VCaP (cell line): ENCODE results near the gene CDC16.

Experiments used
- H3K27ac ChIP-seq: fragments of 450-650 bp; 2 replicates; pipeline ENCODE4 v1.5.1; 2017
- TF ChIP-seq, protein P1 (sequence below): fragments of 450-650 bp; conservative IDR thresholded peaks from 2 replicates; pipeline ENCODE4 v1.5.1; 2017; ENCODE audit warnings: mild to moderate bottlenecking, moderate library complexity

CDC16 gene

DNA sequence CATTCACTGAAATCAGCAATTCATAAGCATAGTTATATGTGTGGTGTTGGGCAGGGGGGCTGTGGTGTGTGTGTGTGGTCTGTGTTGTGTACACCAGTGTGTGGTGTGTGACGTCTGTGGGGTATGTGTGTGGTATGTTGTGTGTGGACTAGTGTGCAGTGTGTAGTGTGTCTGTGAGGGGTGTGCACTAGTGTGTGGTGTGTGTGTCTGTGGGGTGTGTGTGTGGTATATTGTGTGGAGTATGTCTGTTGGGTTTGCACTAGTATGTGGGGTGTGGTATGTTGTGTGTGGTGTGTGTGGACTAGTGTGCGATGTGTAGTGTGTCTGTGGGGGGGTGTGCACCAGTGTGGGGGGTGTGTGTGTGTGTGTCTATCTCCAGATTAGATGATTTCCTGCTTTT lies 7.2 kb upstream of the CDC16 start:
- no peak overlapping the region for H3K27ac ChIP-seq
- TF ChIP-seq, protein P1, sequence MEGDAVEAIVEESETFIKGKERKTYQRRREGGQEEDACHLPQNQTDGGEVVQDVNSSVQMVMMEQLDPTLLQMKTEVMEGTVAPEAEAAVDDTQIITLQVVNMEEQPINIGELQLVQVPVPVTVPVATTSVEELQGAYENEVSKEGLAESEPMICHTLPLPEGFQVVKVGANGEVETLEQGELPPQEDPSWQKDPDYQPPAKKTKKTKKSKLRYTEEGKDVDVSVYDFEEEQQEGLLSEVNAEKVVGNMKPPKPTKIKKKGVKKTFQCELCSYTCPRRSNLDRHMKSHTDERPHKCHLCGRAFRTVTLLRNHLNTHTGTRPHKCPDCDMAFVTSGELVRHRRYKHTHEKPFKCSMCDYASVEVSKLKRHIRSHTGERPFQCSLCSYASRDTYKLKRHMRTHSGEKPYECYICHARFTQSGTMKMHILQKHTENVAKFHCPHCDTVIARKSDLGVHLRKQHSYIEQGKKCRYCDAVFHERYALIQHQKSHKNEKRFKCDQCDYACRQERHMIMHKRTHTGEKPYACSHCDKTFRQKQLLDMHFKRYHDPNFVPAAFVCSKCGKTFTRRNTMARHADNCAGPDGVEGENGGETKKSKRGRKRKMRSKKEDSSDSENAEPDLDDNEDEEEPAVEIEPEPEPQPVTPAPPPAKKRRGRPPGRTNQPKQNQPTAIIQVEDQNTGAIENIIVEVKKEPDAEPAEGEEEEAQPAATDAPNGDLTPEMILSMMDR, result no peak

DNA sequence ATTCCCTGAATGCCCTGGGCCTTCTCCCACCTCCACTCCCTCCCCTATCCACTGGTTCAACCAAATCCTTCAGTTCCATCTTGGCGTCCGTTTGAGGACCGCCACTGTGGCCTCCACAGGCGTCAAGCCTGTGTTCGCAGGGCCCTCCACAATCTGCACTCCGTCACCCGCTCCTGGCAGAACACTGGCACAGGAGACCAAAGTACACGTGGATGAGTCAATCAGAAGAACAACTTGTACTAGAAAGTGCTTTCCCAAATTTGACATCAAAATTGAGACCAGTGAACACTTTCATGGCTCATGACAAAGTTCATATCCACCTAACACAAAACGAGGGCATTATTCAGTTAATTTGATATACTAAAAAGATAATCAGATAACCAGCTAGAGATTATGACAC lies 6.5 kb upstream of the CDC16 start:
- H3K27ac ChIP-seq, result no peak overlapping the region
- TF ChIP-seq, protein P1, result no peak

DNA sequence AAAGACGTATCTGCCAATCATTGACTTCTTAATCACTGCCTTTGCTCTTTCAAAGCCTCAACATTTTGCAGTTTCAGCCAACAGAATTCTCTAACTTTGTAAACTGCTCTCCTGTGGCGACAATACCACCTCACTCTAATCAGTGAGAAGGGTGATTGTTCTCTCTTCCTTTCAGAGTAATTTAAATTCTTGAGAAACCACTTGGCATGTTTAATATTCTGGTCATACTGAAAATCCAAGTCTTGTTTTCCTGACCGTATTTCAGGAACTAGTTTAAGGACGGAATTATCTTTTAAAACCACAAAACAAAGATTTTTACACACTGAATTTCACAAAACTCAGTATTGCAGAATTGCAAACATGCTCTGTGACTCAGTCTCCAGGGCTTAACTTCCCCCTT lies 5.2 kb upstream of the CDC16 start:
- H3K27ac ChIP-seq, result no peak overlapping the region
- TF ChIP-seq, protein P1, result no peak

DNA sequence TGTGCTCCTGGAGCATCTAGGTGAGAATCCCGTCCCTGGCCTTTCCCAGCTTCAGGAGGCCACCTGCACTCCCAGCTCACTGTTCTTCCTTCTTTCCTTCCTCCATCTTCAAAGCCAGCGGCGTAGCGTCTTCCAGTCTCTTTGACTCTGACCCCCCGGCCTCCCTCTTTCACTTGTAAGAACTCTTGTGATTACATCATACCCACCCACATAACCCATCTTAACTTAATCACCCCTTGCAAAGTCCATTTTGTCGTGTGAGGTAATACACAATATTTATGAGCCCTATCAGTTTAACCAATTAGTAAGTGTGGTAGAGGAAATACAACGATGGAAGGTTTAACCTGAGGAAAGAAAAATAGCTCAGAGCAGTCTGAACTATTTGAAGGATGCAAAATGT lies 4.6 kb upstream of the CDC16 start:
- TF ChIP-seq, protein P1, result no peak
- no peak overlapping the region for H3K27ac ChIP-seq

DNA sequence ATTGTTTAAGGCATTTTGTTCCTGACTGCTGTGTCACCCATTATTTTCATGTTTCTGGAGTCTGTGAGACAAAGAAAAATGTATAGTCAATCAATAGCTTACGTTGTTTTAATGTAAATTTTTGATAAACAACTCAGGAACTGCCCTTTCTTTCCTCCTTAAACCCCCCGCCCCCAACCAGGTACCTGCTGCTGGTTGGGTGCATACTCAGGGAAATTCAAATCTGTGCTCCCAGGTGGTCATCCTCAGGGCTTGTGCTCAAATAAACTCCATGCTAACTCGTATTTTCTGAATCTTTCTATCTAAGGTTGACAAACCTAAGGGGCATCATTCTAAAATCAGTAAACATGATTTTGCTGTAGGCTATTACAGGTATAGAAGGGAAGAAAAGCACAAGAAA lies 4.1 kb upstream of the CDC16 start:
- TF ChIP-seq, protein P1, result no peak
- H3K27ac ChIP-seq, result no peak overlapping the region

DNA sequence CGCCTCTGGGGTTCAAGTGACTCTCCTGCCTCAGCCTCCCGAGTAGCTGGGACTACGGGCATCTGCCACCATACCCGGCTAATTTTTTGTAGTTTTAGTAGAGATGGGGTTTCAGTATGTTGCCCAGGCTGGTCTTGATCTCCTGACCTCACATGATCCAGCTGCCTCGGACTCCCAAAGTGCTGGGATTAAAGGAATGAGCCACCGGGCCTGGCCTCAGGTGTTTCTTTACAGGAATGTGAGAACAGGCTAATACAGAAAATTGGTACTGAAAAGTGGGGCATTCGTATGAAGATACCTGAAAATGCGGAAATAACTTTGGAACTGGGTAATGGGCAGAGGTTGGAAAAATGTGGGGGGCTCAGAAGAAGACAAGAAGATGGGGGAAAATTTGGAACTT lies 2.8 kb upstream of the CDC16 start:
- TF ChIP-seq, protein P1, result no peak
- no peak overlapping the region for H3K27ac ChIP-seq

DNA sequence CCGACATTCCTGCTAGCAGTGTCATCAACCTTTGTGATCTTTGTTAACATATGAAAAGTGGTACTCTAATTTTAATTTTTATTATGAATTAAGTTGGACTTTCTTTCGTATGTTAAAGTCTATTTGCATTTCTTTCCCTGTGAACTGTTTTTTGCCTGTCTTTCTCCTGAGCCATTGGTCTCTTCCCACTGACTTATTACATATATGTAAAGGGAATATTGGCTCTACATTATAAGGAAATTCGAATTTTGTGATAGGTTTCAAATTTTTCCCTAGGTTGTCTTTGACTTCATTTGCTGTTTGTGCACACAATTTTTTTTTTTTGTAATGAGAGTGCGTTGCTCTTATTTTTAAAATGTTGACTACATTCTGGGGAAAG lies 442 bp upstream of the CDC16 start:
- TF ChIP-seq, protein P1, result no peak
- H3K27ac ChIP-seq, result no peak overlapping the region; the same call in 1 of the 2 replicates

DNA sequence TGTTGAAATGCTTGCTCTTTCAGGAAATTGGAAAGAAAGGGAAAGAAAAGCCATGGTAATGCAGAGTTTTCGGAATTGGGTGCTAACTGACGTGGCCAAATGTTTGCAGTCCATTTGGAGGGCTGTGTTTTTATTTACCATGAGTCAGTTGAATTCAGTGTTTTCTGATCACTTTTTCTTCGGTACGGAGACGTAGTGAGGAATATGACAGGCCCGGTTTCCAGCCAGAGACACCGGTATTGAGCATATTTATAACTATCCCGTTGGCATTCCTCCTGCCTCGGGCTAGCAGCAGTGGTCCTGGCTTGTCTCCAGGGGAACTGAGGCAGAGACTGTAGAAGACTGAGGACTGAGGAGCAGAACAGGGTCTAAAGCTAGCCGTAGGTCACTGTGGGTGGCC lies 1.0 kb downstream of the CDC16 start:
- H3K27ac ChIP-seq, result peak overlapping the region; percentile 53; the same call in 1 of the 2 replicates

More for the DNA sequence above, 1.0 kb downstream of the CDC16 start:
- TF ChIP-seq, protein P1, result no peak
